GM10248 (cell line): ENCODE measurements around the gene TMEM200C.

ENCODE experiments used
- CTCF ChIA-PET: fragments of 300-600 bp; sonication (Branson Sonifier 250); formaldehyde crosslinking; extraction: SDS; loops from one replicate; lab custom pipeline; 2021; ENCODE audit warnings: antibody characterized with exemption; lab: Yijun Ruan, JAX
- POLR2A ChIA-PET: fragments of 350-650 bp; sonication (Branson Sonifier 250); formaldehyde crosslinking; extraction: SDS; loops from one replicate; lab custom pipeline; 2020; ENCODE audit warnings: antibody characterized with exemption; lab: Yijun Ruan, JAX
- DNase-seq: peaks from one replicate; pipeline ENCODE4 v3.0.0; 2012; ENCODE audit errors: extremely low spot score
- TF ChIP-seq, protein P1 (sequence below): IDR thresholded peaks from 2 replicates; pipeline ENCODE4 v1.5.1; 2012; ENCODE audit warnings: mild to moderate bottlenecking, low read depth; ENCODE audit errors: extremely low read depth, missing control alignments, control extremely low read depth

The TMEM200C gene

DNA sequence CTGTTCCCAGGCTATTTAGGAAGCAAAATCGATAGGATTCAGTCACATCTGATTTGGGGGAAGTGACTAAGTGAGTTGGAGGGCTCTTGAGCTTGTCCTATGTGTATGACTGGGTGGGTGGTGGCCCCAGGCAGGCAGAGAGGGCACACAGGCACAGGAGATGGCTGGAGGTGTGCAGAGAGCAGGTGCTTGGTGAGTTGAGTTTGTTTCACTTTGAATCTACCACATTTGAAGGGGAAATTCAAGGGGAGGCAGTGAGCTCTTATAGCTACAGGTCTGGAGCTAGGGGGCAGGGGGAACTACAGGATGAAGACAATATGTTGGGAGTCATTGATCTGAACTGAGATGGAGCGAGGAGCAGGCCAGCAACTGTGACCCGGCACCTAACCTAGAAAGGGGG lies 42.5 kb upstream of the TMEM200C start:
- TF ChIP-seq, protein P1, sequence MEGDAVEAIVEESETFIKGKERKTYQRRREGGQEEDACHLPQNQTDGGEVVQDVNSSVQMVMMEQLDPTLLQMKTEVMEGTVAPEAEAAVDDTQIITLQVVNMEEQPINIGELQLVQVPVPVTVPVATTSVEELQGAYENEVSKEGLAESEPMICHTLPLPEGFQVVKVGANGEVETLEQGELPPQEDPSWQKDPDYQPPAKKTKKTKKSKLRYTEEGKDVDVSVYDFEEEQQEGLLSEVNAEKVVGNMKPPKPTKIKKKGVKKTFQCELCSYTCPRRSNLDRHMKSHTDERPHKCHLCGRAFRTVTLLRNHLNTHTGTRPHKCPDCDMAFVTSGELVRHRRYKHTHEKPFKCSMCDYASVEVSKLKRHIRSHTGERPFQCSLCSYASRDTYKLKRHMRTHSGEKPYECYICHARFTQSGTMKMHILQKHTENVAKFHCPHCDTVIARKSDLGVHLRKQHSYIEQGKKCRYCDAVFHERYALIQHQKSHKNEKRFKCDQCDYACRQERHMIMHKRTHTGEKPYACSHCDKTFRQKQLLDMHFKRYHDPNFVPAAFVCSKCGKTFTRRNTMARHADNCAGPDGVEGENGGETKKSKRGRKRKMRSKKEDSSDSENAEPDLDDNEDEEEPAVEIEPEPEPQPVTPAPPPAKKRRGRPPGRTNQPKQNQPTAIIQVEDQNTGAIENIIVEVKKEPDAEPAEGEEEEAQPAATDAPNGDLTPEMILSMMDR, result no peak
- ChIA-PET CTCF (interaction anchor here (1.2 kb wide), 1 partner anchor 11 kb away, joined by 6 read pairs; no protein-coding TSS in a partner anchor), POLR2A (no interaction called here)
- no peak for DNase-seq

DNA sequence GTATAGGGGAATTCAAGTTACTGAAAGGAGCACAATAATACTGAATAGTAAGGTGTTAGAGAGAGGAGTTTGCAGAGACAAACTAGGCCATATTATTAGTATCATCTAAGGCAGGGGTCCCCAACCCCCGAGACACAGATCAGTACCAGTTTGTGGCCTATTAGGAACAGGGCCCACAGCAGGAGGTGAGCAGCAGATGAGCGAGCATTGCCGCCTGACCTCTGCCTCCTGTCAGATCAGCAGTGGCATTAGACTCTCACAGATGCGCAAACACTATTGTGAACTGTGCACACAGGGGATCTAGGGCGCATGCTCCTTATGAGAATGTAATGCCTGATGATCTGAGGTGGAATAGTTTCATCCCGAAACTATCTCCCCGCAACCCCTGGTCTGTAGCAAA lies 41.8 kb upstream of the TMEM200C start:
- TF ChIP-seq, protein P1, result no peak
- POLR2A ChIA-PET, result no interaction called here
- CTCF ChIA-PET, result no interaction called here
- DNase-seq, result no peak

DNA sequence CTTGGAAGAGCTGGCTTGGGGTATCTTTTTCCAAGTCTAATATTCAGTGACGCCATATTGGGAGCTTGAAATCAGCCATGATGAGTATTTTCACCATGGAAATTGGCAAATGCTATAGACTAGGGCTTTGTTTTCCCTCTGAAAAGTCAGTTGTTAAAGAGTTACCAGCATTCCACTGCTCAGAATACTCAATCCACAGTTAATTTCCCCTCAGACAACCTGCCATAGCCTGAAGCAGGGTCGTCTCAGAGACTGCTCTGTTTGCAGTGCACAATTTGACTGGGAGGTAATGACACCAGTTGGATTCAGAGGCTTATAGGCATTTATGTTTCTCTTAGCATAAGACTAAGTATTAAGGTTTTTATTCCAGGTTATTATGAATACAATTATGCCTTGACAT lies 35.5 kb upstream of the TMEM200C start:
- no peak for DNase-seq
- TF ChIP-seq, protein P1, result no peak
- ChIA-PET CTCF (interaction anchor here (0.8 to 1.2 kb wide), 2 partner anchors 9 to 18 kb away, joined by 3 read pairs; no protein-coding TSS in a partner anchor), POLR2A (no interaction called here)

DNA sequence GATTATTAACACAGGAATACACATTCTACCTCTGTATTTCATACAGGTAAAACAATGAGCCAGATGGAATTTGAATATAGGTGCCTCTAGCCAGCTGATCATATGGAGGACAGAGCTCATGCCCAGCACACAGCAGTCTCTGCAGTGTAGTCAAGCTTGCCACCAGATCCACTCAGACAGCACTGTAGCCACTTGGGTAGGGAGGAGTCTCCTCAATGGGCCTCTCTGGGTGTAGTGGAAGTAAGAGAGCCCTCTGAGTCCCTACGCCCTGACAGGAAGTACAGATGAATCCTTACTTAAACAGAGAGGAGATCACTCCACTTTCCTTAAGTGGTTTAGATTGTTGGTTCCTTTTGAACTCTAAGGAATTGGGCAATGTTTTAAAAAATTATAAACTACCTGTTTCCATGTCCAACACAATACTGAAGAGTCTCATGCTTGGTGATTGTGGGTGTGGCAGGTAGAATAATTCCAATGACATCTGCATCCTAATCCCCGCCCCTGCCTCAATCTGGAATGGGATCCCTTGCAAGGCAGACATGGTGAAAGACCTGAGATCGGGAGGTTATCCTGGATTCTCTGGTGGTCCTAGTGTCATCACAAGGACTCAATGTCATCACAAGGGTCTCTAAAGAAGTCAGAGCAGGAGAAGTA lies 23.0 kb upstream of the TMEM200C start:
- CTCF ChIA-PET, result interaction anchor here (1.0 kb wide), 2 partner anchors 10 to 28 kb away, joined by 3 read pairs; no protein-coding TSS in a partner anchor
- POLR2A ChIA-PET, result no interaction called here
- DNase-seq, result no peak
- TF ChIP-seq, protein P1, result no peak

DNA sequence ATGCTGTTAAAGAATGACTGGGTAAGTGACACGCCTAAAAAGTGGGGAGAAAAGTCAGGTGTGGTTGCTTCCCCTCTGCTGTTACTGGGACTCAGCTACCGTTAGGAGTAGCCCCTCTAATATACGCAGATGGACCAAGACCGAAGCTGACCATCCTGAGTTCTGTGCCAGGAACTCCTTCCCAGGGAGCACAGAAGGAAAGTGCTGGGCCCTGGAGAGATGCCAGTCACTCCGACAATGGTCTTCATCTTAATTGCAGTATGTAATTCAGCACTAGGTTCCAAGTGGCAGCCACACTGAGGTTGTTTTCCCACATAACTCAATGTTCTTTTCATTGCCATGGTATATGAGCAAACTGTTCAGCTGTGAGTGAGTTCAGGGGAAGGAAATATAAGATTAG lies 19.6 kb upstream of the TMEM200C start:
- DNase-seq, result no peak
- POLR2A ChIA-PET, result no interaction called here
- TF ChIP-seq, protein P1, result no peak
- CTCF ChIA-PET, result interaction anchor here (1.1 to 2.4 kb wide), 6 partner anchors 10 to 607 kb away, joined by 3 to 11 read pairs (median 5); no protein-coding TSS in a partner anchor

DNA sequence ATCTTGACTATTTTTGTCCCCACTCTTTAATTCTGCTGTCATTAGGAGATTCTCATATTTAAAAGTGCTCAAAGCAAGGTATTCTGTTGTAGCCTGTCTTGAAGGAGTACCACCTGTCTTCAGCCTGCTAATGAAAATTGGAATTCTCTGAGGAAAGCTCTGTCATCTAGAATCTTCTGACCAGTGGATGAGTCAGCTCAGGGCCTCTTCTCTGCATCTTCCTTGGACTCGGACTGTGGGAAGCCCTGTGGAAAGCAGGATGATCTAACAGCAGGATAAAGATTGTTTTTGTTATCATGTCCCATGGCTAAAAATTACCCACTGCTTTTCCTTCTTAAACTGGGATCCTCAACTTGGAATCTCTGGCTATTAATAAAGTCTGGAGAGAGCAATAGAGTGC lies 18.7 kb upstream of the TMEM200C start:
- TF ChIP-seq, protein P1, result no peak
- POLR2A ChIA-PET, result no interaction called here
- DNase-seq, result no peak
- CTCF ChIA-PET, result interaction anchor here (1.1 to 2.4 kb wide), 6 partner anchors 10 to 608 kb away, joined by 3 to 11 read pairs (median 5); no protein-coding TSS in a partner anchor
